HG03196 (cell line): ENCODE data around the gene NR2F1-AS1.

Source experiments
- ATAC-seq: cut with Tn5 transposase; IDR thresholded peaks from one replicate; pipeline ENCODE4 v1.9.1; 2021; ENCODE audit not compliant: unreplicated experiment

NR2F1-AS1 gene

GRCh38 chr5:93603078-93603792 lies 22.2 kb upstream of the NR2F1-AS1 start:
- ATAC-seq, result no peak

GRCh38 chr5:93602241-93603077 lies 21.4 kb upstream of the NR2F1-AS1 start:
- ATAC-seq, result no peak

DNA sequence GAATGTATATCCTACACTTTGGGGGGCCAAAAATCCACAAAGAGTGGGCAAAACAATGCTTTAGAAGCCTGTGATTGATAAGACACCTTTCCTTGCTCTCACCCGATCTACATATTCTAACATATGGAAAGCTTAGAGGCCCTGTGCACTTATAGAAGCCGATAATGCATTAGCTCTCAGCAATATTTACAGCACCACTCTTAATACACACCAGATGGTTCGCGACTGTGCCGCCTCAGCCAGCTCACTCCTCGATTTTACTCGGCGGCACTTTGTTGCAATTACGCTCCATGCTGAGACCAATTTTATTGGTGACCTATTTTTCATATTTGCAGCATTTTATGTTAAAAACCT lies 20.8 kb upstream of the NR2F1-AS1 start:
- no peak for ATAC-seq

- no peak for ATAC-seq
Measured at GRCh38 chr5:93601071-93601801, 20.2 kb upstream of the NR2F1-AS1 start.

- no peak for ATAC-seq
Measured at GRCh38 chr5:93600409-93601070, 19.5 kb upstream of the NR2F1-AS1 start.

GRCh38 chr5:93599399-93600120 lies 18.5 kb upstream of the NR2F1-AS1 start:
- ATAC-seq, result no peak

GRCh38 chr5:93599001-93599379 lies 18.0 kb upstream of the NR2F1-AS1 start:
- ATAC-seq, result no peak

- ATAC-seq, result no peak
Measured at GRCh38 chr5:93598091-93599000, 17.3 kb upstream of the NR2F1-AS1 start.

- no peak for ATAC-seq
Measured at GRCh38 chr5:93596676-93597490, 15.9 kb upstream of the NR2F1-AS1 start.

GRCh38 chr5:93596310-93596675 lies 15.3 kb upstream of the NR2F1-AS1 start:
- ATAC-seq, result no peak

GRCh38 chr5:93595420-93596147 lies 14.6 kb upstream of the NR2F1-AS1 start:
- ATAC-seq, result no peak

DNA sequence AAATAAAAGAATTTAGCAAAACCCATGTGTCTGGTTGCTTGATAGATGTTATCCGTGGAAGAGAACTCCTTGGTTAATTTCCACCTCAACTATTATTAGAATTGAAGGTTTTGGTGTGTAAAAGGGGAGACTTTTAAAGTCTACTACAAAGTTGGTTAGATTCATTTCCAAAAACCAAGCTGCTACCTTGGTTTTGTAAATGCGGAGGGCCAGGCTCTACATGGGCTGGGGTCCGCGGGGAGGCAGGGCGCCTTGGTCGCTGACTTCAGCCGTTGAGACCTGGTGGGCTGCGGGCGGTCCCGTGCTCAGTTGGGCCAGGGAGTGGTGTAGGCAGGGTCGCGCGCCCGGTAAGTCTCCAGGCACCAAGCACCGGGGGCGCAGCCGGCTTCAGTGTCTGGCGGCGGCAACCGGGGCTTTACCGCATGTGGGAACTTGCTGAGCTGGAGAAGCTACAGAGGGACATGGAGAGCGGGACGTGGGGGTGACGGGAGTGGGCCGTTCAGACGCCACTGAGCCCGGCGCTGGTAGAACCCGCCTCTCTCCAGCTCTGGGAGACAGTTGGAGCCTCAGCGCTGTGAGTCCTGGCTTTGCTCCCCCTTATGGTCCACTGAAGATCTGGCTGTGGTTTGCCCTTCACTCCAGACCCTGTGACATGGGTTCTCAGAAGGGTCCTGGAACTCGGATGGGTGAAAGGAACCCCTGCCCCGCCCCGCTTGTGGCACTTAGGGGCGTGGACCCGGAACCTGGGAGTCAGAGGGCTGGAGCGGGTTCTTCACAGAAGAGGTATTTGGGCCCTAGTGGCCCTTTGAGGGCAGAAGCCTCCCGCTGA lies 13.8 kb upstream of the NR2F1-AS1 start:
- no peak for ATAC-seq

DNA sequence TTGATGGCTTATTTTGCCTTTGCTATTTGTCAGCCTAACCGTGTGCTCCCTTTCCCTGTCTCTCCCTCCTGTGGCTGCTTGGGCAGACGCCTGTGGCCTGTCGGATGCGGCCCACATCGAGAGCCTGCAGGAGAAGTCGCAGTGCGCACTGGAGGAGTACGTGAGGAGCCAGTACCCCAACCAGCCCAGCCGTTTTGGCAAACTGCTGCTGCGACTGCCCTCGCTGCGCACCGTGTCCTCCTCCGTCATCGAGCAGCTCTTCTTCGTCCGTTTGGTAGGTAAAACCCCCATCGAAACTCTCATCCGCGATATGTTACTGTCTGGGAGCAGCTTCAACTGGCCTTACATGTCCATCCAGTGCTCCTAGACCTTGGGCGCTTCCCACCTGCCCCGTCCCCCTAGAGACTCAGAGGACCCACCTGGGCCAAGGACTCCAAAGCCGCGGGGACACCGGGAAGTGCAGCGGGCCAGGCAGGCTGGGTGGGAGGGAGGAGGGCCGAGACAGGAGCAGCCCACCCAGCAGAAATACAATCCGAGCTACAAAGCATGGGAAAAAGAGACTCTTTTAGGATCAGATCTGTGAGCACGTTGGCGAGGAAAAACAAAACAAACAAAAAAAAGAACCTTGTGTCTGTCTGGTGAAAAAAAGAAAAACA lies 12.6 kb upstream of the NR2F1-AS1 start:
- no peak for ATAC-seq

DNA sequence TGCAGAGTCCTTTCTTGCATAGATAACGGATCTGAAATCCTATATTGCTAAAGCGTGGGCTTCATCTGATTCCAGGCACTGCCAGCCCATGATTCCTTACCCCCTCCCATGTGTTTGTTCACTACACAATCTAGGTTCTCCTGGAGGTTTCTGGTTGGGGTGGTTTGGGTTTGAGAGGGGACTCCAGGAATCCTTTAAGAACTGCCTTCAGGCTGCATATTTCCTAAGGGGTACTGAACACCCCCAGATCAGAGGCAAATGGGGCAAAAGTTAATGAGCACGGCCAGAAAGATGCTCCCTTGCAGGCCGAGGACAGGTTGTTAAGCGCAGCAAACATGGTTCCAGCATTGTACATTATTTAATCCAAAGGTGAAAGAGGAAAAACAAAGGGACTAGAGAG lies 11.9 kb upstream of the NR2F1-AS1 start:
- ATAC-seq, result no peak

- ATAC-seq, result no peak
Measured at GRCh38 chr5:93591323-93591945, 10.4 kb upstream of the NR2F1-AS1 start.

- ATAC-seq, result no peak
Measured at GRCh38 chr5:93590493-93590892, 9.5 kb upstream of the NR2F1-AS1 start.
